RWPE2 (cell line): ENCODE results near the gene APOB.

ENCODE experiments used
- ATAC-seq: fragments of 200-7000 bp; cut with Tn5 transposase; 3 replicates; pipeline ENCODE4 v1.9.1; 2021; ENCODE audit warnings: low read depth
- DNase-seq: peaks from one replicate; pipeline ENCODE4 v3.0.0-alpha.2; 2020; ENCODE audit warnings: low spot score
- H3K27ac ChIP-seq: fragments of 450-650 bp; 2 replicates; pipeline ENCODE4 v1.5.1; 2017; ENCODE audit warnings: mild to moderate bottlenecking; ENCODE audit not compliant: poor library complexity, severe bottlenecking
- H3K27me3 ChIP-seq: fragments of 250-450 bp; sonication (Bioruptor Pico); 2 replicates; pipeline ENCODE4 v1.5.1; 2021; ENCODE audit warnings: mild to moderate bottlenecking, moderate library complexity; ENCODE audit not compliant: insufficient read depth, poor library complexity, severe bottlenecking
- H3K36me3 ChIP-seq: fragments of 250-450 bp; sonication (Bioruptor Pico); 2 replicates; pipeline ENCODE4 v1.5.1; 2020; ENCODE audit warnings: low read depth, mild to moderate bottlenecking, moderate library complexity
- H3K4me1 ChIP-seq: fragments of 250-450 bp; sonication (Bioruptor Pico); 2 replicates; pipeline ENCODE4 v1.5.1; 2021; ENCODE audit warnings: mild to moderate bottlenecking, moderate library complexity; ENCODE audit not compliant: insufficient read depth, poor library complexity, severe bottlenecking
- H3K4me3 ChIP-seq: fragments of 250-450 bp; sonication (Bioruptor Pico); 2 replicates; pipeline ENCODE4 v1.5.1; 2021; ENCODE audit warnings: mild to moderate bottlenecking, moderate library complexity; ENCODE audit not compliant: severe bottlenecking
- H3K9me3 ChIP-seq: fragments of 250-450 bp; sonication (Bioruptor Pico); 2 replicates; pipeline ENCODE4 v1.5.1; 2021; ENCODE audit warnings: mild to moderate bottlenecking, moderate library complexity; ENCODE audit not compliant: severe bottlenecking
- CTCF ChIP-seq: fragments of 450-650 bp; IDR thresholded peaks from one replicate; pipeline ENCODE4 v1.5.1; 2017; ENCODE audit warnings: mild to moderate bottlenecking, moderate library complexity; ENCODE audit not compliant: poor library complexity, severe bottlenecking

APOB gene

GRCh38 chr2:21020668-21021288 lies 23.1 kb downstream of the APOB start:
- H3K27me3 ChIP-seq = no peaks in the 10 kb centered on the region
- no peak for ATAC-seq
- H3K9me3 ChIP-seq = no peaks in the 10 kb centered on the region
- H3K27ac ChIP-seq = no peak overlapping the region
- no peak overlapping the region for H3K4me3 ChIP-seq
- DNase-seq = no peak
- no peaks in the 10 kb centered on the region for H3K36me3 ChIP-seq
- H3K4me1 ChIP-seq = no peaks in the 10 kb centered on the region
- no peak for TF ChIP-seq CTCF

GRCh38 chr2:21020031-21020667 lies 23.7 kb downstream of the APOB start:
- no peaks in the 10 kb centered on the region for H3K9me3 ChIP-seq
- no peak overlapping the region for H3K27ac ChIP-seq
- H3K4me3 ChIP-seq = no peak overlapping the region
- DNase-seq (no peak), ATAC-seq (no peak)
- TF ChIP-seq CTCF = no peak
- no peaks in the 10 kb centered on the region for H3K36me3 ChIP-seq
- no peaks in the 10 kb centered on the region for H3K27me3 ChIP-seq
- H3K4me1 ChIP-seq = no peaks in the 10 kb centered on the region

- H3K4me3 ChIP-seq = no peak overlapping the region
- H3K9me3 ChIP-seq = no peaks in the 10 kb centered on the region
- H3K27me3 ChIP-seq = no peaks in the 10 kb centered on the region
- TF ChIP-seq CTCF = no peak
- H3K4me1 ChIP-seq = no peaks in the 10 kb centered on the region
- DNase-seq (no peak), ATAC-seq (no peak)
- no peaks in the 10 kb centered on the region for H3K36me3 ChIP-seq
- H3K27ac ChIP-seq = no peak overlapping the region
Observed at GRCh38 chr2:21019678-21020021, 24.2 kb downstream of the APOB start.

GRCh38 chr2:21019000-21019677 lies 24.7 kb downstream of the APOB start:
- ATAC-seq = no peak

More at GRCh38 chr2:21019000-21019677, 24.7 kb downstream of the APOB start:
- DNase-seq = no peak
- Histone ChIP-seq H3K27ac (no peak overlapping the region), H3K4me3 (no peak overlapping the region), H3K9me3 (no peaks in the 10 kb centered on the region), H3K27me3 (no peaks in the 10 kb centered on the region), H3K36me3 (no peaks in the 10 kb centered on the region), H3K4me1 (no peaks in the 10 kb centered on the region)
- TF ChIP-seq CTCF = no peak
